ENCODE data around the gene THAP7. TPM values are rescaled to one million over a fixed set of nuclear protein-coding genes. Genes with fewer than 3 reads are reported as not detected.

Gene THAP7
- total and polyA plus RNA-seq, 9 of the 15 experiments (the other 6 are each of a cell fraction or from before 2014, with no cell fraction given), result 7.9 to 263 (median 84.1) TPM

DNA sequence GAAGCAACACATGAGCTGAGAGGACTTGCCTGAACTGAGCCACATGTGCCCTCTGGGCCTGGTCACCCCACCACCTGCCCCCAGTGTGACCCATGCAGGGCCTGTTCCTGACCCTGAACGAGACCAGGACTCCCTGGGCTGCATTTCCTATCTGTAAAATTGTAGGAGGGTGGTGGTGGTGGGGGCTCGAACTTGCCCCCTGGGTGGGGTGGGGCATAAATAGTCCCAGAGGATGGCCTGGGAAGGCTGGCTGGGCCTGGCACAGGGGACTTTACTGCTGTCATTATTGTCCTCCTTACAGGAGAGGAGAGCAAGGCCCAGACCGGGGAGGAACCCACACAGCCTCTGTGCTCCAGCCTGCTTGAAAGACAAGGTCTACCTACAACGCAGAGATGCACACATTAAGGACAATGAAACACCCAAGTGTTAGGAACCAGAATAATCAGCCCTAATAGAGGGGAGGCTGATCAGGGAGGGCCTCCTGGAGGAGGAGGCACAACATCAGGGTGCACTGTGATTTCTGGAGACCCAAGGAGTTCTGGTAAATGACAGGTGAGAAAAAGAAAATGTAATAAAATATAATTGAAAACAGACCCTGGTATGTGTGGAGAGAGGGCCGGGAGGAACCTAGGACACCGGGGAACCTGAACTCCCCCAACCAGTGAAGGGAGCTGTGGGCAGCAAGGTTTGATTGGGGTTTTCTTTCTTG lies 37.7 kb downstream of the THAP7 start (continued):
- TF ChIP-seq, protein P1, sequence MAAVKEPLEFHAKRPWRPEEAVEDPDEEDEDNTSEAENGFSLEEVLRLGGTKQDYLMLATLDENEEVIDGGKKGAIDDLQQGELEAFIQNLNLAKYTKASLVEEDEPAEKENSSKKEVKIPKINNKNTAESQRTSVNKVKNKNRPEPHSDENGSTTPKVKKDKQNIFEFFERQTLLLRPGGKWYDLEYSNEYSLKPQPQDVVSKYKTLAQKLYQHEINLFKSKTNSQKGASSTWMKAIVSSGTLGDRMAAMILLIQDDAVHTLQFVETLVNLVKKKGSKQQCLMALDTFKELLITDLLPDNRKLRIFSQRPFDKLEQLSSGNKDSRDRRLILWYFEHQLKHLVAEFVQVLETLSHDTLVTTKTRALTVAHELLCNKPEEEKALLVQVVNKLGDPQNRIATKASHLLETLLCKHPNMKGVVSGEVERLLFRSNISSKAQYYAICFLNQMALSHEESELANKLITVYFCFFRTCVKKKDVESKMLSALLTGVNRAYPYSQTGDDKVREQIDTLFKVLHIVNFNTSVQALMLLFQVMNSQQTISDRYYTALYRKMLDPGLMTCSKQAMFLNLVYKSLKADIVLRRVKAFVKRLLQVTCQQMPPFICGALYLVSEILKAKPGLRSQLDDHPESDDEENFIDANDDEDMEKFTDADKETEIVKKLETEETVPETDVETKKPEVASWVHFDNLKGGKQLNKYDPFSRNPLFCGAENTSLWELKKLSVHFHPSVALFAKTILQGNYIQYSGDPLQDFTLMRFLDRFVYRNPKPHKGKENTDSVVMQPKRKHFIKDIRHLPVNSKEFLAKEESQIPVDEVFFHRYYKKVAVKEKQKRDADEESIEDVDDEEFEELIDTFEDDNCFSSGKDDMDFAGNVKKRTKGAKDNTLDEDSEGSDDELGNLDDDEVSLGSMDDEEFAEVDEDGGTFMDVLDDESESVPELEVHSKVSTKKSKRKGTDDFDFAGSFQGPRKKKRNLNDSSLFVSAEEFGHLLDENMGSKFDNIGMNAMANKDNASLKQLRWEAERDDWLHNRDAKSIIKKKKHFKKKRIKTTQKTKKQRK (IDR thresholded peaks at IDR 0.05; ENCODE audit: borderline replicate concordance, low read depth, low read length), result no peak
- TF ChIP-seq POU5F1 (IDR thresholded peaks at IDR 0.05; ENCODE audit: borderline replicate concordance, low read depth, low read length, partially characterized antibody) (peak; percentile 1), ETS2 (tag; IDR thresholded peaks at IDR 0.05; ENCODE audit: borderline replicate concordance, poor library complexity, severe bottlenecking) (no peak), POLR2B (IDR thresholded peaks at IDR 0.05; ENCODE audit: low read depth, partially characterized antibody) (no peak), ZBED1 (IDR thresholded peaks at IDR 0.05) (no peak; the same call in 1 of the 2 replicates), ZNF347 (CRISPR knock-in tag; IDR thresholded peaks at IDR 0.05; ENCODE audit: low read depth) (no peak), PTBP1 (IDR thresholded peaks at IDR 0.05; ENCODE audit: low read depth, low read length) (peak; percentile 49; the same call in 1 of the 2 replicates), ZNF324 (CRISPR knock-in tag; IDR thresholded peaks at IDR 0.05) (no peak), FOXJ2 (tag; IDR thresholded peaks at IDR 0.05) (no peak), HLTF (IDR thresholded peaks at IDR 0.05) (no peak), CBFA2T3 (IDR thresholded peaks at IDR 0.05) (no peak)
- TF ChIP-seq, protein P2, sequence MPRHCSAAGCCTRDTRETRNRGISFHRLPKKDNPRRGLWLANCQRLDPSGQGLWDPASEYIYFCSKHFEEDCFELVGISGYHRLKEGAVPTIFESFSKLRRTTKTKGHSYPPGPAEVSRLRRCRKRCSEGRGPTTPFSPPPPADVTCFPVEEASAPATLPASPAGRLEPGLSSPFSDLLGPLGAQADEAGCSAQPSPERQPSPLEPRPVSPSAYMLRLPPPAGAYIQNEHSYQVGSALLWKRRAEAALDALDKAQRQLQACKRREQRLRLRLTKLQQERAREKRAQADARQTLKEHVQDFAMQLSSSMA (CRISPR knock-in tag; IDR thresholded peaks at IDR 0.05), result no peak
